ENCODE results near the gene POLR1E.

Gene POLR1E

GRCh38 chr9:37485389-37486255 lies at the start of gene POLR1E:
Gene POLR1E (plus strand): TSS chr9:37485948. CDS start chr9:37486048, 100 bp downstream.
- DNase-seq (ENCODE audit: low spot score), result peak; percentile 99

- DNase-seq (ENCODE audit: low spot score), result no peak
Observed at GRCh38 chr9:37436540-37436939, 49.2 kb upstream of the POLR1E start.

- no peak for DNase-seq (ENCODE audit: low spot score)
Observed at GRCh38 chr9:37437010-37437409, 48.7 kb upstream of the POLR1E start.

- peak; percentile 65 for DNase-seq (ENCODE audit: low spot score)
Observed at GRCh38 chr9:37437621-37438020, 48.1 kb upstream of the POLR1E start.

GRCh38 chr9:37438359-37438758 lies 47.4 kb upstream of the POLR1E start:
- no peak for DNase-seq (ENCODE audit: low spot score)

GRCh38 chr9:37441776-37442370 lies 43.9 kb upstream of the POLR1E start:
- DNase-seq (ENCODE audit: low spot score), result no peak

GRCh38 chr9:37442556-37442955 lies 43.2 kb upstream of the POLR1E start:
- DNase-seq (ENCODE audit: low spot score), result no peak

GRCh38 chr9:37443566-37443965 lies 42.2 kb upstream of the POLR1E start:
- DNase-seq (ENCODE audit: low spot score), result no peak

- DNase-seq (ENCODE audit: low spot score), result no peak
Observed at GRCh38 chr9:37444890-37445289, 40.9 kb upstream of the POLR1E start.

- no peak for DNase-seq (ENCODE audit: low spot score)
Observed at GRCh38 chr9:37445832-37446231, 39.9 kb upstream of the POLR1E start.

GRCh38 chr9:37446401-37446800 lies 39.3 kb upstream of the POLR1E start:
- DNase-seq (ENCODE audit: low spot score), result peak; percentile 80

- DNase-seq (ENCODE audit: low spot score), result no peak
Observed at GRCh38 chr9:37447111-37447510, 38.6 kb upstream of the POLR1E start.

GRCh38 chr9:37449862-37450632 lies 35.7 kb upstream of the POLR1E start:
- peak; percentile 65 for DNase-seq (ENCODE audit: low spot score)

GRCh38 chr9:37451628-37452027 lies 34.1 kb upstream of the POLR1E start:
- DNase-seq (ENCODE audit: low spot score), result no peak

- DNase-seq (ENCODE audit: low spot score), result no peak
Observed at GRCh38 chr9:37452611-37453010, 33.1 kb upstream of the POLR1E start.

- no peak for DNase-seq (ENCODE audit: low spot score)
Observed at GRCh38 chr9:37453827-37454226, 31.9 kb upstream of the POLR1E start.

- DNase-seq (ENCODE audit: low spot score), result no peak
Observed at GRCh38 chr9:37454238-37454637, 31.5 kb upstream of the POLR1E start.

GRCh38 chr9:37455884-37456647 lies 29.7 kb upstream of the POLR1E start:
- DNase-seq (ENCODE audit: low spot score), result no peak

GRCh38 chr9:37456817-37457216 lies 28.9 kb upstream of the POLR1E start:
- no peak for DNase-seq (ENCODE audit: low spot score)

- no peak for DNase-seq (ENCODE audit: low spot score)
Observed at GRCh38 chr9:37464006-37464405, 21.7 kb upstream of the POLR1E start.

- DNase-seq (ENCODE audit: low spot score), result peak; percentile 81
Observed at GRCh38 chr9:37464426-37465248, 21.1 kb upstream of the POLR1E start.

Data from D341Med (cell line).